HG03108 (cell line): Measurements from ENCODE around the gene ZDHHC14.

Experiments used
- ATAC-seq: cut with Tn5 transposase; IDR thresholded peaks from one replicate; pipeline ENCODE4 v1.9.1; 2021; ENCODE audit warnings: moderate library complexity; ENCODE audit not compliant: unreplicated experiment

Gene ZDHHC14

DNA sequence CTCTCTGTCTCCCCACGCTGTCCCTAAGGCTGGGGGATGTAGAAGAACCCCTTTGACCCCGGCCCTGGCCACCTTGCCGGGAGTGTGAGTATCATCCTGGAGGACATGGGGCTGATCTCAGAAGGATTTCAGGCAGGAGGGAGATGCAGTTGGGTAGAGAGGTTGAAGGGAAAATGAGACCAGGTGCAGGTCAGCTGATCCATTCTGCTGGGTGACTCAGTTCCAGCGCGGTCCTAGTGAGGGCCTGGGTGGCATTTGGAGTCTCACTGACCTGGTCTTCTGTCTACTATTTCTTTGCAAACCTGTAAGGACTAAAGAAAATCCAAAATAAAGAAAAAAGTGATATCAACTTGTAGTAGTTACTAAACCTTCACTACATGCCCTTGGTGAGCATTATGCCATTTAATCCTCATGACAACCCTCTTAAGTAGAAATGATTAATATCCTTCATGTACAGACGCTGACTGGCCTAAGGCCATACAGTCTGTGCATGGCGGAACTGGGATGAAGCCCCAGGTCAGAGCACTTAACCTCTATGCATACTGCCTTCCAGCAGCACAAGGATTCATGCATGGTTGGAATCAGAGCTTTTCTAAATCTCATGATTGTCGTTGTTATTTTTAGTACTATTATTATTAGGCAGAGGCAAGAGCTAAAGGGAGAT, 106.3 kb downstream of the ZDHHC14 start:
- ATAC-seq = no peak

DNA sequence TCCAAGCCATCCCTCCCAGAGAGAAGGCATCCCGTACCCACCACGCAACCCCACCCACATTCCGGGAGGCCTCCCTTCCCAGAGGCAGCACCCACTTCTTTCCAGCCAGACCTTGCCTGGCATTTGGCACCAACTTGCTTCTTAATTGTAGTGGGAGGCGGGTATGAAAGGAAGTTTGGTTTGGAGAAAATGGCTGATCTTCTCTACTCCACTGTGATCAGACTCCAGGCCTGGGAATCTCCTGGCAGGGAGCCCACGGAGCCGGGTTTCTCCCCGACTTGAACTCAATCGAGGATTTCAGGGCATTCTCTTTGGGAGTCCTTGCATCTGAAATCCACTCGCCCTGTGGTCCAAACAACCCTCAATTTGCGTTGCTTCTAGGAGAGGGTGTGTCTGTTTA, 107.1 kb downstream of the ZDHHC14 start:
- no peak for ATAC-seq

DNA sequence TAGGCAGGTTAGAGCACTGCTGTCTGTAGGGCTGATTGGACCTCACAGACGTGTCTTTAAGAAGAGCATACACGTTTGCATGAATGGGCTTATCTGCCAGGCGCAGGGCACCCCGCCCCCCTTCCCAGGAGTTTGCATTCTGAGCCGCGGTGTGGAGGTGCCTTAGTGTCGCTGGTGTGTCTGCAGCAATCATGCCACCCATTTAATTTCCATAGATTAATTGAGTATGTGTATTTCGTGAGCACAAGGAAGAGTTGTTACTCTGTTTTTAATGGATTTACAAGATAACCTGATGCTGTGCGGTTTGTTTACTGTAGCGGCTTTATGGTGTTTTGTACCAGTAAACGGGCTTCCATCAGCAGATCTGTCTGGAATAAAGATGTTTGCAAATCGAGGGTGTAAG, 107.7 kb downstream of the ZDHHC14 start:
- no peak for ATAC-seq

DNA sequence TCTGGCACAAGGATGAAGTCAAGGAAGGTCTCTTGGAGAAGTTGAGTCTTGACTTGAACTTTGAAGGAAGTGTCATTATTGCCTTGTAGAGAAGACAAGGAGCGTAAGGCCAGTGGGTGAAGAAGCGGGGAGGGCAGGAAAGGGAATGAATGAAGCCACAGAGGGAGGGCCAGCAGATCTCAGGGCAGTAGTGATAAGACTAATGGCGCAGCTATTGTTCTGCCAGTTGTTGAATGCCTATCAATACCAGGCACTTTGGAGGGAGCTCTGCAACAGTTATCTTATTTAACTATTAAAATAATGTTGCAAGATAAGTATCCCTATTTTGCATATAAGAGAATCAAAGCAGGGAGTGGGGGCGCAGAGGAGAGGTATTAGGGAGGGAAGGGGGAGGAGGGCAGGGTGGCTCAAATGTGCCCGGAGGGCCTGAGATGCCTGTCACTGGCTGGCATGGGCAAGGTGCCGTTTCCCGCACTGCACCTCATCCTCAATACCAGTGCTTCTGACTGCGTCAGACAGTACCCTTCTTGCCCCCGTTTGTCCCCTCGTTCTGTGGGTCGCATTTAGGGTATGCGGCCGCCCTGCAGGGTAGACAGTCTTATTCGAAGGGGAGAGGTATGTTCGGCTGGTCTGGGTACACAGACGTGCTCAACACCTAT, 109.8 kb downstream of the ZDHHC14 start:
- ATAC-seq = no peak

DNA sequence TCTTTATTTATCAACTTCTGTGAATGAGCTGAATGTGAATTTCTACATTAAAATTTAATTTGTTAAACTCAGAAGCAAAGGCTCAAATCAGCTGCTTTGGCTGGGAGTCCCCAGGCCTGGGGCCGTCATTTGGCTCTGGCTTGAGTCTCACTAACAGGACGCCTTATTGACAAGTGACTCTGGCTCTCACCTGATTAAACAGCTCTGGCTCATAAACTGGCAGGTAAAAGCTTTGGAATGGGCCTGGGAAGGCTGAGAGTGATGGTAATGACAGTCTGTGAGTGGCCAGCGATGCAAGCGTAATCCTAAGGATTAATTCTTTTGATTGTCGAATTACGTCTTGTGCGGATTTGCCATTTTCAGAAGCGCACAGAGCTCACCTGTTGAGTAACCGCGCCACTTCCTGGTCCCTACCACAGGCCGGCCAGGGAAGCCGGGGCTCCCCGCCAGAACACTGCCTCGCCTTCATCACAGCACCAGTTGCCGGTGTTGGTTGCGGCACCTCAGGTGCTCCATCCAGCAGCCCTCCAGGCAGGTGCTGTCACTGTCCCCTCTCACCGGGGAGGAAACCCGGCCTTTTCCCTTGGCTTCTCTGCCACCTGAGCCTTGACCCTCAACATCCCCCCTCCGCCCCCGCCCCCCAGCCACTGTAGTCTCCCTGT, 110.7 kb downstream of the ZDHHC14 start:
- no peak for ATAC-seq

DNA sequence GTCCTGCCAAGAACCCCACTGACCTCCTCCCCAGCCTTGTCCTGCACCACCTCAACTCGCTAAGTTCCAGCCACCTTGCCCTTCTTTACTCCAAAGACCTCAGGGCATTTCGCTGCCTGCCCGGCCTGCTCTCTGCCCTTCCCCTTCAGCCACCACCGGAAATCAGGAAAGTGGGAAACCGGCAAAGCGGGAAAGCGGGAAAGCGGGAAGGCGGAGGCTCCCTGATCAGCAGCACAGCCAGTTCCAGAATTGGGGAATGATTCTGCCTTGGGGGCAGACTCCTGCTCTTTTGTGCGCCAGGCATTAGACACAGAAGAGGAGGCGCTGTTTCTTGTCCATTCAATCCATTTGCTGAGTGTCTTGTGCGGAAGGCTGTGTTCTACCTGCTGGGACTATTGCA, 111.3 kb downstream of the ZDHHC14 start:
- ATAC-seq = no peak

DNA sequence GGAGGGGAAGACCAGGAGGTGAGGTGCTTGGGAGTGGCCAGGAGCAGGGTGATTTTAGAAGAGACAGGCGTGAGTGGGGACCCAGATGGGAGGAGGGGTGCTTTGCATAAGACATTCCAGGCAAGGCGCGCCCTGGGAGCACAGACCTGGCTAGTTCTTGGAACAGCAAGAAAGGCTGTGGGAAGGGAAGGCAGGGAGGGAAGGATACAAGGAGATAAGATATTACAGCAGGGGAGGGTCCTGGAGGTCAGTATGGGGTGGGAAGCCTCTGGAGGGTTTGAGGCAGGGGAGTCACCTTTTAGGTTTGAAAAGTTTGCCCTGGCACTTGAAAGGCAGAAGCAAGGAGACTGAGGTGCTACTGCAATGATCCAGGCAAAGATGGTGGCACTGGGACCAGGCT, 111.8 kb downstream of the ZDHHC14 start:
- no peak for ATAC-seq

DNA sequence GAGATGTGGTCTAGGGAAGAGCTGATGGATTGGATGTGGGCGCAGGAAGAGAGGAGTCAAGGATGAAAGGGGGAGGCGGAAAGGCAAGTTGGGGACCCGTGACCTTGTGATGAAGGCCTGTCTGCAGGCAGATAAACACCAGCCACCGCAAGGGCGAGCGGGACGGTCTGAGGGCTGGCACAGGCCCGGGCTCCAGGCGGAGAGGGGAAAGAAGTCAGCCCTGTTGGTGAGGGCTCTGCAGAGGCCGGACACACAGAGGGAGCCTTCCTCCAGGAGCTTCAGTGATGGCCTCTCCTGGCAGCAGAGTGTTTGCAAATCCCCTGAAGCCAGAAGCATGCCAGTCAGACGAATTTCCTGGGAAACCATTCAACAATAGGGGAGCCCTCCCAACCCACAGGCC, 112.2 kb downstream of the ZDHHC14 start:
- ATAC-seq = no peak

DNA sequence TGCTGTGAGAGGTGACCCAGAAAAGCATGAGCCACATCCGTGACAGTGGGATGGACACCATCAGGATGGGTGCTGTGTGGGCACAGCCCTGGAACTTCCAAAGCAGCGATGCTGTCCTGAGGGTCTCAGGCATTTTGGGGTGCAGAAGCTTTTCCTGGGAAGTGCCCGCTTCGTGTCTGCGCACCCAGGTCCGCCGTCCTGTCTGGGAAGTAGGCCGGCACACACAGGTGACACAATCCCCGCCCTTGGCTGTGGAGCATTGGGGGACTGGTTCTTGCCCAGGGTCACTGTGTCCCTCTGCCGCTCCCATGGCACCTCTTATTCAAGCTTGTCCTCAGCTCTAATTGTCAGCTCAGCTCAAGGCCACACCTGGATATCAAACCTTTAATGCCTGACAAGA, 112.6 kb downstream of the ZDHHC14 start:
- no peak for ATAC-seq

DNA sequence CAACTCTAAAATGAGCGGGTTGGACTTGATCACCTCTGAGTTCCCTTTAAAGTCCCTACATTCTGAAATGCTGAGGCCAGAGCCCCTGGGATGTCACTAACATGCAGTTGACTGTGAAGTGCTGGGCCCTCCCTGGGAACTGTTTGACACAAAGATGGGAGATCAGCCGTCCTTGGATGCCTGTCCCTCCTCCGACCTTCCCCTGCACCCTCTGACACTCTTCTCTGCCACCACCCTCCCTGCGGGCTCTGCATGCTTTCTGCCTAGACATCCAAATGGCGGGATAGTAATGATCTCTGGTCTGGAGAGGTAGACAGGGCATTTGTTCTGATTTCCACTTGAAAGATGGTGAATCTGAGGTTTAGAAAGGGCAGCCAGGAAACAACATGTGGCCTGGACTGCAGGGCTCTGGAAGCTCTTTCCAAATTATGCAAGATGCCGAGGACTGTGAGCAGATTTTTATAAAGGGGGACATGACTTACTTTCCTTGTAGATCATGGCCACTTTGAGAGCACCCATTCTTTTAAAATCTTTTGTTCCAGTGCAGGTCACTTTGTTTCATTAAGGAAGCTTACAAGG, 113.2 kb downstream of the ZDHHC14 start:
- no peak for ATAC-seq

DNA sequence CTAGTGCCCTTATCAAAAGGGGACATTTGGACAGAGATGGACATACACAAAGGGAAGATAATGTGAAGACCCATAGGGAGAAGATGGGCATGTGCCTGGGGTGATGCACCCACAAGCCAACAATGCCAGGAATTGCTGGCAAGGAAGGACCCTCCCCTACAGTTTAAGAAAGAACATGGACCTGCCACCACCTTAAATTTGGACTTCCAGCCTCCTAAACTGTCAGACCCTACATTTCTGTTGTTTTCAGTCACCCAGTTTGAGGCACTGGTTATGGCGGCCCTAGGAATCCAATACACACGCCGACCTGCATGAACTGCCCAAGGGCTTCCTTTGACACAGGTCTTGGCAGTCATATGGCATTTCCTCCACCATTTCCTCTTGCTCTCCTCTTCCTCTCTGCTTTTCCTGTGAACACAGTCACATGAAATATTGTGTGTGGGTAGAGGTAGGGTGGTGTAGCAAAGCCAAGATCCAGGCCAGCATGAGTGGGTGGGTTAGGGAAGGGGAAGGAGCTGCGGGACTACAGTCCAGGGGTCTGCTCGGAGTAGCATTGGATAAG, 115.6 kb downstream of the ZDHHC14 start:
- no peak for ATAC-seq

DNA sequence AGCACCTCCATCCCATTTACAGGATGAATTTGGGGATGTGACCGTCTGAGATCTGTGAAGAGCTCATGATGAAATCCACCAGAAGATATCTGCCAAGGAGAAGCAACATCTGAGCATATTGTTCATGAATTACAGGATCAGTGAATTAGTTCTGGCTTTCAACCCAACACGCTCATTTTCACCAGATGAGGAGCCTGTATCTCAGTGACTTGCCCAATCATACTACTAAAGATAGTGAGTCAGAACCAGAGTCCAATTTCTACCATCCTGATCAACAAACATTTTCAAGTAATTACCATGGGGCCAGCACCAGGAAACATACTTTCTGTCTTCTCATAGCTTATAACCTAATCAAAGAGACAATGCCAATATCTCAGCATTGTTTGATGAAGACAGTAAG, 116.6 kb downstream of the ZDHHC14 start:
- no peak for ATAC-seq

DNA sequence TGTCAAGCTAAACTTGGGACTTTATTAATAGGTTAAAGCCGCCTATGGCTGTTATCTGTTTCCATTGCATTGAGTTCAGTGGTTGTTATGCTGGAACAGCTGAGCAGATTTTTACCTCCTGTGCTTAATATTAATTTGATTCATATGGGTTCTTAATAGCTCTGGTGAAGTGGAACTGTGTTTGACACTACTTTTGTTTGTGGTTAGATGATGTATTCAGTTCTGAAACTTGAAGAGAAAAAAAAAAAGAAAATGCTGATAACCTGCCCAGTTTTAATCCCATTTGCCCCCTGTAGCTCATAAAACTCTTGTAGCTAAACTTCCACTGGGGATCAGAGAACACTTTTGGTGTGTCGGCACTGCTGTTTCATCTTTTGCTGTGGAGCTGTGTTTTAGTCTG, 117.8 kb downstream of the ZDHHC14 start:
- no peak for ATAC-seq

DNA sequence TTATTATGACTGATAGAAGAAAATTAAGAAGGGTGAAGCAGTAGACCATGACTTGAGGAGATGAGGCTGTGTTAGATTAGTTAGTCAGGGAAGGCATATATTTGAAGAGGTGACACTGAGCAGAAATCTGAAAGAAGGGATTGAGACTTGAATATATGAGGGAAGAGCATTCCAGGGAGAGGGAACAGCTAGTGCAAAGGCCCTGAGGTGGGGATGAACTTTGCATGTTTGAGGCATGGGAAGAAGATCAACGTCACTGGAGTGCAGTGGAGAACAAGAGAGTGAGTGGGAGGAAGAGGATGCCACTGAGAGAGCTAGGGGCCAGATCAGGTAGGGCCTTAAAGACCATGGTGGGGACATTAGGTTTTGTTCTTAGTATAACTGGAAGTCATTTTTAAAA, 119.0 kb downstream of the ZDHHC14 start:
- no peak for ATAC-seq

DNA sequence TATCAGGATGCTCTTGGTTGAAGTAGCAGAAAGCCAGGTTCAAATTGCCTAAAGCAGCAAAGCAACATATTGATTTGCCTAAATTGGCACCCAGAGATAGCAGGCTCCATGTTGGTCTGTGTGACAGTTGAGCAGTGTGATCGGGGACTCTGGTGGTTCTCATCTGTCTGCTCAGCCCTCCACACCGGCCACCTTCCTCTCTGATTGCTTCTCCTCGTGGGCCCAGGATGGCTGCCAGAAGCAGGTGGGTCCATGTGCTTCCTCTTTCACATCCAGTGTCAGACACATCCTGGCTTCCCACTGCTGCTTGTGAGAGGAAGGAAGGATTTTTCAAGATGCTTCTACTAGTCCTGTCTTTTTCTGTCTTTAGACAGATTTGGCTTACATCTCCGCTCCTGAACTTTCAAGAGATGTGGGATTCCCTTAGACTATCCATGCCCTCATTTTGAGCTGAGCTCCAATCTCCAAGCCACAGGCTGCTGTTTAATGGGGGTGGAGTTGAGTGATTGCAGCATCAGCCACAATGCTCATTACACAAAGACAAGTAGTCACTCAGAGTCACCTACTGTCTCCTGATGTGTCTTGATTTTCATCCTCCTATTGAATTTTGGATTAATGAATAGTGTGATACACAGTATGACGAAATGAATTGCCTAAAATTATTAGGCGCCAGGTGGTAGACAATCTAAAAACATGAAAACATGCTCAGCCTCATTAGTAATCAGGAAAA, 122.2 kb downstream of the ZDHHC14 start:
- no peak for ATAC-seq

DNA sequence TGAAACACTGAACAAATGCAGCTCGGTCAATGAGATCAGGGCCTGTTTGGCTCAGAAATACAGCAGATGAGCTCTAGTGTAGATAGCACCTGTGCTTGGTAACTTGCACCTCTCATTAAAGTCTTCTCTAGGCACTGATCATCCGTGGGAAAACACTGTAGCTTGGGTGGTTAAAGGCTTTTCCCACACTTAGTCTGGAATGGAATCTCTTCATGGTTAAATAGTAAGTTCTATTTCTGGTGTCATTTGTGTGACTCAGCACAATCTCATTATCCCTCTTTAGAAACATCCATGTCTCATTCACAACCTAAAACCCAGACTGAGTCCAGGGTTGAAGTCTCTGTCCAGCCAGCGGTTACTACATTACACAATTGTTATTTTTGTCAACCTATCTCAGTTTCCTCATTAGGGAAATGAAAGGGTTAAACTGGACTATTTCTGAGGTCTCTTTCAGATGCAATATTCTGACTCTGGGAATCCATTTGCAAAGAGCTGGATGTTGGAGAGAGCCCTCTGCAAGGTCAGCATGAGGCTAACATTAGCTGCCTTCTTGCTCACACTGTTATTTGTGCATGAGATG, 125.0 kb downstream of the ZDHHC14 start:
- ATAC-seq = no peak

DNA sequence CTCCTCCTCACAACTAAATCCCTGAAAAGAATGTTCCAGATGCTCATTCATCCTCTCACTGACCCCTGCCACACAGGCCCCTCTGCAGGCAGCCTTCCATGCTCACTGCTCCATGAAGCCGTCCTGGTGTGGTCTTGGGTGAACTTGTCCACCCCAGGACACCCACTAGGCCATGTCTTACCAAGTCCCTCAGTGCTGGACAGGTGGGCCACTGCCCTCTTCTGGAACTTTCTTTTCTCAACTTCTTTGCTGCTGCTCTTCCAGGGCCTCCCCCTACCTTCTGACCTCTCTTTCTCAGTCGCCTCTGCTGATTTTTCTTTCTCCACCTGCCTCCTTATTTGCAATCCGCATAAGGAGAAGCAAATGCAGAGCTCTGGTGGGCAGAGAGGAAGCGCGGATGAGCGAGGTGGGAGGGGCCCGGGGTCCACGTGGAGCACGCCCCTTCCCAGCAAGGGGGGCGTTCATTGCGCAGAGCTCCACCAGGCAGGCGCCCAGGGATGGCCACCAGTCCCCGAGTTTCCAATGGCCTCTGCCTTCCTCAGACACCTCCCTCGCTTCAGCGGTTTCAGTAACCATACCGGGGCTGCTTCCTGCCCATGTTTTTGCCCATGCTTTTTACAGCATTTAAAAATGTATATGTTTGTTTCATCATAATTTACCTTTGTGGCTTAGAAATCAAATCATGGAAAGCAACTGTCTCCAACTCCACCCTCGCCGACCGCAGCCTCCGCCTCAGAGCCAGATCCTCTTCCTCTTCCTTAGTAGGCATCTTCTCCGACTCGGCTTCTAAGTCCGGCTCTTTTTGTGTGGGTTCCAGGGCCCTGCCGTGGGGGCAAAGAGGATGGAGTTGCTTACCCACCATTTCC, 129.6 kb downstream of the ZDHHC14 start:
- ATAC-seq = no peak

DNA sequence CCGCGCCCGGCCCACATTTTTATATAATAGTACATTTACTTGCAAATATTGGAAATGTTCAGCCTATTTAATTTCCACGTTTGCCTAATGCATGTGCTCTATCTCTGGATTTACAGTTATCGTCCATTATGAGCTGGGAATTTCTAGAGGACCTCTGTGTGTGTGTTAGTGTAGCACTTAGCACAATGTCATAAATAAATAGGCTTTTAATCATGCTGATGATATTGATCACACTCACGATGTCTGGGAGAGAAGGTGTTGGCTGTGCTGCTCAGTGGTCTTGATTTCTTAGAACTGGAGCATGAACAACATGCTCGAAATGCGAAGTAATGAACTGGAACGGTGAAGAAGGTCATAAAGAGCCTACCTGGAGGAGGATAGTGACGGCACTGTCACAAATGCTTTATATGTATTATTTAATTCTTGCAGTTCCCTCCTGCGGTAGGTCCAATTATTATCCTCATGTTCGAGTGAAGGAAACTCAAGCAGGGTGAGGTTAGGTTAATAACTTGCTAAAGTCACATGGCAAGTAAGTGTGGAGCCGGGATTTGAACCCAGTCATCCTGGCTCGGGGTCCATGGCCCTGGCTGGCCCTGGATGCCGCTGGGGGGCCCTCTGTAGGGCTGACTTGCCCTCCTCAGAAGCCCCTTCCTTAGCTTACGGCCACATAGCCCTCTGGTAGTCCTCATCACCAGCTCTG, 130.8 kb downstream of the ZDHHC14 start:
- no peak for ATAC-seq

DNA sequence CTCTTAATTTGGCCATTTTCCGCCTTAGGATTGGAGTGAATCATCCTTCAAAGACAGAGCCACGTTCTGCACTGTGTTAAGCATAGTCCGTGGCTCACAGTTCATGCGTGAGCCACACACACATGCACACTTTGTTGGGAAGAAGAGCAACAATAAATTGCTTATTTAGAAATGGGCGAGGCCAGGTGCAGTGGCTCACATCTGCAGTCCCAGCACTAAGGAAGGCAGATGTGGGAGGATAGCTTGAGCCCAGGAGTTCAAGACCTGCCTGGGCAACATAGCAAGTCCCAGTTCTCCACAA, 131.3 kb downstream of the ZDHHC14 start:
- no peak for ATAC-seq
